ENCODE results near the gene LYVE1. TPM values are rescaled to one million over a fixed set of nuclear protein-coding genes. Genes with fewer than 3 reads are reported as not detected.

The LYVE1 gene
- total and polyA plus RNA-seq, 4 donors = 22.5 to 70.8 (median 36.9) TPM

GRCh38 chr11:10537600-10537999 is 30.9 kb downstream of the LYVE1 start:
- Histone ChIP-seq H3K27me3 (ENCODE audit: control insufficient read depth in 3 of 3, insufficient read depth in 3 of 3, low read length in 2 of 3) (no peaks in the 10 kb centered on the region), H3K9ac (ENCODE audit: insufficient read depth in 1 of 2, low read length in 2 of 2) (no peak overlapping the region), H3K4me1 (ENCODE audit: control insufficient read depth in 5 of 5, insufficient read depth in 5 of 5, low read length in 5 of 5) (peaks cover 0 to 15% (median 2%) of the 10 kb centered on the region in 5 donors), H3K36me3 (ENCODE audit: control insufficient read depth in 4 of 4, insufficient read depth in 4 of 4, low read length in 4 of 4) (peaks cover 0 to 7% (median 2%) of the 10 kb centered on the region in 4 donors), H3K27ac (ENCODE audit: low read depth in 1 of 2, low read length in 1 of 2) (no peak overlapping the region), H3K4me3 (no peak overlapping the region), H3K9me3 (ENCODE audit: control insufficient read depth in 4 of 4, insufficient read depth in 3 of 4, low read length in 3 of 4) (no peaks in the 10 kb centered on the region)
- TF ChIP-seq, protein P1, sequence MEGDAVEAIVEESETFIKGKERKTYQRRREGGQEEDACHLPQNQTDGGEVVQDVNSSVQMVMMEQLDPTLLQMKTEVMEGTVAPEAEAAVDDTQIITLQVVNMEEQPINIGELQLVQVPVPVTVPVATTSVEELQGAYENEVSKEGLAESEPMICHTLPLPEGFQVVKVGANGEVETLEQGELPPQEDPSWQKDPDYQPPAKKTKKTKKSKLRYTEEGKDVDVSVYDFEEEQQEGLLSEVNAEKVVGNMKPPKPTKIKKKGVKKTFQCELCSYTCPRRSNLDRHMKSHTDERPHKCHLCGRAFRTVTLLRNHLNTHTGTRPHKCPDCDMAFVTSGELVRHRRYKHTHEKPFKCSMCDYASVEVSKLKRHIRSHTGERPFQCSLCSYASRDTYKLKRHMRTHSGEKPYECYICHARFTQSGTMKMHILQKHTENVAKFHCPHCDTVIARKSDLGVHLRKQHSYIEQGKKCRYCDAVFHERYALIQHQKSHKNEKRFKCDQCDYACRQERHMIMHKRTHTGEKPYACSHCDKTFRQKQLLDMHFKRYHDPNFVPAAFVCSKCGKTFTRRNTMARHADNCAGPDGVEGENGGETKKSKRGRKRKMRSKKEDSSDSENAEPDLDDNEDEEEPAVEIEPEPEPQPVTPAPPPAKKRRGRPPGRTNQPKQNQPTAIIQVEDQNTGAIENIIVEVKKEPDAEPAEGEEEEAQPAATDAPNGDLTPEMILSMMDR (IDR thresholded peaks at IDR 0.05; ENCODE audit: control extremely low read depth, extremely low read depth) = no peak
- ATAC-seq (ENCODE audit: insufficient read depth, low FRiP score) (no peak), DNase-seq (no peak)

DNA sequence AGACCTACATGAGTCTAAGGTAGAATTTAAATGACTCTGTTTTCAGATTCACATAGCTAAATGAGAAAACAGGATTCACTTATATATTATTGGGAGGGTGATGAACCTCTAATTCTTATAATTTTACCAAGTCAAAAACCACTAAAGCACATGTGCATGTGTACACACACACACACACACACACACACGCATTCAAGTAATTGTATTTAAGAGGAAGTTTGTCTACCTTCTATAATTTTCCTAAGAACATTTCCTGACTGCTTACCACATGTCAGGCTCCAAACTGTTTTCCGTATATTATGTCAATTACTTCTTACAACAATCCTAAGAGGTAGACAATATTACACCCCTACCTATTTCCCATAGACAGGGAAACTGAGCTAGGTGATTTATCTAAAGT is 34.1 kb downstream of the LYVE1 start:
- Histone ChIP-seq H3K27ac (ENCODE audit: low read depth in 1 of 2, low read length in 1 of 2) (no peak overlapping the region), H3K4me3 (no peak overlapping the region), H3K4me1 (ENCODE audit: control insufficient read depth in 5 of 5, insufficient read depth in 5 of 5, low read length in 5 of 5) (peaks cover 0 to 3% (median 0%) of the 10 kb centered on the region in 5 donors), H3K36me3 (ENCODE audit: control insufficient read depth in 4 of 4, insufficient read depth in 4 of 4, low read length in 4 of 4) (peaks cover 0 to 16% (median 11%) of the 10 kb centered on the region in 4 donors), H3K9me3 (ENCODE audit: control insufficient read depth in 4 of 4, insufficient read depth in 3 of 4, low read length in 3 of 4) (no peaks in the 10 kb centered on the region), H3K27me3 (ENCODE audit: control insufficient read depth in 3 of 3, insufficient read depth in 3 of 3, low read length in 2 of 3) (no peaks in the 10 kb centered on the region), H3K9ac (ENCODE audit: insufficient read depth in 1 of 2, low read length in 2 of 2) (no peak overlapping the region)
- ATAC-seq (ENCODE audit: insufficient read depth, low FRiP score) = no peak
- WGBS, 2 donors = 17 to 36% methylated on average over 2 of the region's 2 CpGs
- DNase-seq = no peak
- TF ChIP-seq, protein P1 (IDR thresholded peaks at IDR 0.05; ENCODE audit: control extremely low read depth, extremely low read depth) = no peak

DNA sequence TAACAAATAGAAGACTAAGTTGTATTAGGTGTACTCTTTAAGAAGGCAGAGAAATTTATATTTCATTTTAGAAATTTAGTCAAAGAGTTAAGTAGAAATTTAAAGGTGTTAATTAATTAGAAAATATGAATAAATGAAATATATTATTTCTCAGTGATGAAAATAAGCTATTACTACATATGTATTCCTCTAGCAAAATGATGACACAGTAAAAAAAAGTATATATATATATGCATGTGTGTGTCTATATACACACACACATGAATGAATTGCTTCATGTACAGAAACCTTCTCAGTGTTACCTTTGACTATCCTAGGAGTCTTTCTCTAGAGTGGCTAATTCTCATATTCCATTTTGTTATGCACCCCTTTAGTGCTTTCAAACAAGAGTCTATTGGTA is 35.1 kb downstream of the LYVE1 start:
- Histone ChIP-seq H3K36me3 (ENCODE audit: control insufficient read depth in 4 of 4, insufficient read depth in 4 of 4, low read length in 4 of 4) (peaks cover 0 to 22% (median 18%) of the 10 kb centered on the region in 4 donors), H3K4me3 (no peak overlapping the region), H3K27me3 (ENCODE audit: control insufficient read depth in 3 of 3, insufficient read depth in 3 of 3, low read length in 2 of 3) (no peaks in the 10 kb centered on the region), H3K9ac (ENCODE audit: insufficient read depth in 1 of 2, low read length in 2 of 2) (no peak overlapping the region), H3K9me3 (ENCODE audit: control insufficient read depth in 4 of 4, insufficient read depth in 3 of 4, low read length in 3 of 4) (no peaks in the 10 kb centered on the region), H3K4me1 (ENCODE audit: control insufficient read depth in 5 of 5, insufficient read depth in 5 of 5, low read length in 5 of 5) (peaks cover 0 to 6% (median 0%) of the 10 kb centered on the region in 5 donors), H3K27ac (ENCODE audit: low read depth in 1 of 2, low read length in 1 of 2) (no peak overlapping the region)
- TF ChIP-seq, protein P1 (IDR thresholded peaks at IDR 0.05; ENCODE audit: control extremely low read depth, extremely low read depth) = no peak
- DNase-seq (no peak), ATAC-seq (ENCODE audit: insufficient read depth, low FRiP score) (no peak)

- 85 to 88% methylated on average over 2 of the region's 2 CpGs for WGBS, 2 donors
- H3K9me3 ChIP-seq (ENCODE audit: control insufficient read depth in 4 of 4, insufficient read depth in 3 of 4, low read length in 3 of 4) = no peaks in the 10 kb centered on the region
- TF ChIP-seq, protein P1 (IDR thresholded peaks at IDR 0.05; ENCODE audit: control extremely low read depth, extremely low read depth) = no peak
- H3K36me3 ChIP-seq (ENCODE audit: control insufficient read depth in 4 of 4, insufficient read depth in 4 of 4, low read length in 4 of 4) = peaks cover 2 to 24% (median 19%) of the 10 kb centered on the region in 4 donors
- no peak overlapping the region for H3K9ac ChIP-seq (ENCODE audit: insufficient read depth in 1 of 2, low read length in 2 of 2)
- H3K27me3 ChIP-seq (ENCODE audit: control insufficient read depth in 3 of 3, insufficient read depth in 3 of 3, low read length in 2 of 3) = no peaks in the 10 kb centered on the region
- DNase-seq = no peak
- H3K4me1 ChIP-seq (ENCODE audit: control insufficient read depth in 5 of 5, insufficient read depth in 5 of 5, low read length in 5 of 5) = peaks cover 0 to 8% (median 0%) of the 10 kb centered on the region in 5 donors
- ATAC-seq (ENCODE audit: insufficient read depth, low FRiP score) = no peak
- H3K27ac ChIP-seq (ENCODE audit: low read depth in 1 of 2, low read length in 1 of 2) = no peak overlapping the region
- H3K4me3 ChIP-seq = no peak overlapping the region
Measured at GRCh38 chr11:10532526-10532925, 35.9 kb downstream of the LYVE1 start.
